Measurements from ENCODE around the gene VPS37D. TPM values are rescaled to one million over a fixed set of nuclear protein-coding genes. Genes with fewer than 3 reads are reported as not detected.

VPS37D gene
- total RNA-seq, 1 experiment from 2014 or later: 5.7 TPM

- POLR2A ChIA-PET: interaction anchor here (0.6 to 0.8 kb wide), 2 partner anchors 10 to 245 kb away, joined by 4 read pairs; no protein-coding TSS in a partner anchor
- no peak for TF ChIP-seq ZMAT4 (CRISPR knock-in tag; IDR thresholded peaks at IDR 0.05)
- no peak for TF ChIP-seq MXD4 (CRISPR knock-in tag; IDR thresholded peaks at IDR 0.05; ENCODE audit: borderline replicate concordance)
- no peak for TF ChIP-seq E2F1 (CRISPR knock-in tag; IDR thresholded peaks at IDR 0.05)
- no peak for TF ChIP-seq NFATC4 (CRISPR knock-in tag; IDR thresholded peaks at IDR 0.05)
- no peak for TF ChIP-seq ZNF317 (CRISPR knock-in tag; IDR thresholded peaks at IDR 0.05; ENCODE audit: borderline replicate concordance, low read depth)
- TF ChIP-seq TEAD4 (CRISPR knock-in tag; IDR thresholded peaks at IDR 0.05): no peak
- TF ChIP-seq GTF2I (CRISPR knock-in tag; conservative IDR thresholded peaks at IDR 0.05): no peak
- TF ChIP-seq, protein P1, sequence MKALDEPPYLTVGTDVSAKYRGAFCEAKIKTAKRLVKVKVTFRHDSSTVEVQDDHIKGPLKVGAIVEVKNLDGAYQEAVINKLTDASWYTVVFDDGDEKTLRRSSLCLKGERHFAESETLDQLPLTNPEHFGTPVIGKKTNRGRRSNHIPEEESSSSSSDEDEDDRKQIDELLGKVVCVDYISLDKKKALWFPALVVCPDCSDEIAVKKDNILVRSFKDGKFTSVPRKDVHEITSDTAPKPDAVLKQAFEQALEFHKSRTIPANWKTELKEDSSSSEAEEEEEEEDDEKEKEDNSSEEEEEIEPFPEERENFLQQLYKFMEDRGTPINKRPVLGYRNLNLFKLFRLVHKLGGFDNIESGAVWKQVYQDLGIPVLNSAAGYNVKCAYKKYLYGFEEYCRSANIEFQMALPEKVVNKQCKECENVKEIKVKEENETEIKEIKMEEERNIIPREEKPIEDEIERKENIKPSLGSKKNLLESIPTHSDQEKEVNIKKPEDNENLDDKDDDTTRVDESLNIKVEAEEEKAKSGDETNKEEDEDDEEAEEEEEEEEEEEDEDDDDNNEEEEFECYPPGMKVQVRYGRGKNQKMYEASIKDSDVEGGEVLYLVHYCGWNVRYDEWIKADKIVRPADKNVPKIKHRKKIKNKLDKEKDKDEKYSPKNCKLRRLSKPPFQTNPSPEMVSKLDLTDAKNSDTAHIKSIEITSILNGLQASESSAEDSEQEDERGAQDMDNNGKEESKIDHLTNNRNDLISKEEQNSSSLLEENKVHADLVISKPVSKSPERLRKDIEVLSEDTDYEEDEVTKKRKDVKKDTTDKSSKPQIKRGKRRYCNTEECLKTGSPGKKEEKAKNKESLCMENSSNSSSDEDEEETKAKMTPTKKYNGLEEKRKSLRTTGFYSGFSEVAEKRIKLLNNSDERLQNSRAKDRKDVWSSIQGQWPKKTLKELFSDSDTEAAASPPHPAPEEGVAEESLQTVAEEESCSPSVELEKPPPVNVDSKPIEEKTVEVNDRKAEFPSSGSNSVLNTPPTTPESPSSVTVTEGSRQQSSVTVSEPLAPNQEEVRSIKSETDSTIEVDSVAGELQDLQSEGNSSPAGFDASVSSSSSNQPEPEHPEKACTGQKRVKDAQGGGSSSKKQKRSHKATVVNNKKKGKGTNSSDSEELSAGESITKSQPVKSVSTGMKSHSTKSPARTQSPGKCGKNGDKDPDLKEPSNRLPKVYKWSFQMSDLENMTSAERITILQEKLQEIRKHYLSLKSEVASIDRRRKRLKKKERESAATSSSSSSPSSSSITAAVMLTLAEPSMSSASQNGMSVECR (CRISPR knock-in tag; IDR thresholded peaks at IDR 0.05; ENCODE audit: borderline replicate concordance): no peak
- TF ChIP-seq ZNF425 (CRISPR knock-in tag; conservative IDR thresholded peaks at IDR 0.05): no peak
- TF ChIP-seq TCF7 (CRISPR knock-in tag; IDR thresholded peaks at IDR 0.05; ENCODE audit: low read depth): no peak
- TF ChIP-seq PRRX2 (CRISPR knock-in tag; IDR thresholded peaks at IDR 0.05): no peak
- no peak for TF ChIP-seq NR3C1 (CRISPR knock-in tag; conservative IDR thresholded peaks at IDR 0.05; ENCODE audit: low read depth)
- no peak for TF ChIP-seq FOXP1 (CRISPR knock-in tag; IDR thresholded peaks at IDR 0.05; ENCODE audit: borderline replicate concordance)
- TF ChIP-seq FOXP4 (CRISPR knock-in tag; IDR thresholded peaks at IDR 0.05): no peak
- TF ChIP-seq MLX (CRISPR knock-in tag; IDR thresholded peaks at IDR 0.05): no peak
- TF ChIP-seq ZNF219 (CRISPR knock-in tag; IDR thresholded peaks at IDR 0.05; ENCODE audit: borderline replicate concordance): no peak
- DNase-seq (ENCODE audit: low spot score) (no peak), ATAC-seq (no peak)
- peaks cover 14% of the 10 kb centered on the region for H3K36me3 Mint-ChIP-seq
- H3K4me1 Mint-ChIP-seq: peaks cover 18% of the 10 kb centered on the region
- no peaks in the 10 kb centered on the region for H3K9me3 Mint-ChIP-seq
- CTCF ChIA-PET: interaction anchor here (1.2 kb wide), 1 partner anchor 68 kb away, joined by 5 read pairs; no protein-coding TSS in a partner anchor
- no peaks in the 10 kb centered on the region for H3K27me3 Mint-ChIP-seq (ENCODE audit: low read depth)
- no peak overlapping the region for H3K27ac Mint-ChIP-seq
- H3K4me3 Mint-ChIP-seq: no peak overlapping the region
Observed at GRCh38 chr7:73674468-73675124, 7.0 kb downstream of the VPS37D start.

Measured in WTC11 (cell line).